Liver (tissue), 9 donors: ENCODE measurements around the gene NAE1. TPM values are rescaled to one million over a fixed set of nuclear protein-coding genes. Genes with fewer than 3 reads are reported as not detected.

Experiments
- DNase-seq: peaks from one replicate; pipeline ENCODE4 v3.0.0-alpha.2; 2017; ENCODE audit warnings: low spot score
- H3K27ac ChIP-seq, 2 donors: one replicate each; pipeline ENCODE4 v1.7.0; 2013; ENCODE audit warnings: inconsistent platforms in 2 of 2, low read length in 2 of 2, control low read depth in 1 of 2, low read depth in 1 of 2, mild to moderate bottlenecking in 1 of 2
- H3K27me3 ChIP-seq, 4 donors: one replicate each; pipeline versions ENCODE4 v1.6.1 to v1.7.0; 2013; ENCODE audit warnings: low read length in 3 of 4, inconsistent platforms in 1 of 4, mild to moderate bottlenecking in 1 of 4, moderate library complexity in 1 of 4; ENCODE audit not compliant: control insufficient read depth in 4 of 4, insufficient read depth in 4 of 4
- H3K36me3 ChIP-seq, 4 donors: one replicate each; pipeline versions ENCODE4 v1.6.1 to v1.7.0; 2013; ENCODE audit warnings: low read length in 3 of 4, mild to moderate bottlenecking in 3 of 4, low read depth in 1 of 4, moderate library complexity in 1 of 4; ENCODE audit not compliant: control insufficient read depth in 4 of 4, insufficient read depth in 3 of 4
- H3K4me1 ChIP-seq, 4 donors: one replicate each; pipeline versions ENCODE4 v1.6.1 to v1.7.0; 2013; ENCODE audit warnings: low read length in 3 of 4, mild to moderate bottlenecking in 3 of 4, moderate library complexity in 1 of 4; ENCODE audit not compliant: control insufficient read depth in 4 of 4, insufficient read depth in 4 of 4
- H3K4me3 ChIP-seq, 3 donors: one replicate each; pipeline versions ENCODE4 v1.6.1 to v1.7.0; 2013; ENCODE audit warnings: low read length in 3 of 3, control low read depth in 1 of 3, low read depth in 1 of 3, mild to moderate bottlenecking in 1 of 3
- H3K9ac ChIP-seq, 2 donors: one replicate each; pipeline ENCODE4 v1.7.0; 2013; ENCODE audit warnings: low read length in 2 of 2, mild to moderate bottlenecking in 2 of 2, moderate library complexity in 2 of 2, control low read depth in 1 of 2, low read depth in 1 of 2
- H3K9me3 ChIP-seq, 4 donors: one replicate each; pipeline versions ENCODE4 v1.6.1 to v1.7.0; 2013; ENCODE audit warnings: low read length in 3 of 4; ENCODE audit not compliant: control insufficient read depth in 4 of 4
- ATF3 ChIP-seq: IDR thresholded peaks from 2 replicates; pipeline ENCODE4 v1.6.1; 2016; ENCODE audit warnings: antibody characterized with exemption
- CTCF ChIP-seq: fragments of 150-350 bp; IDR thresholded peaks from 2 replicates; pipeline ENCODE4 v1.5.1; 2017; ENCODE audit warnings: improper control_type of control experiment, low read depth, low read length; ENCODE audit not compliant: missing input control
- EGR1 ChIP-seq, 2 donors: IDR thresholded peaks; 2 replicates each; pipeline ENCODE4 v1.6.1; 2016 to 2018; ENCODE audit warnings: antibody characterized with exemption in 2 of 2, low read depth in 2 of 2
- FOXA1 ChIP-seq: IDR thresholded peaks from 2 replicates; pipeline ENCODE4 v1.6.1; 2016; ENCODE audit warnings: antibody characterized with exemption
- FOXA2 ChIP-seq: IDR thresholded peaks from 2 replicates; pipeline ENCODE4 v1.6.1; 2016; ENCODE audit warnings: antibody characterized with exemption
- GABPA ChIP-seq, 2 donors: IDR thresholded peaks in 1 of 2; conservative IDR thresholded peaks in 1 of 2; 2 replicates each; pipeline ENCODE4 v1.6.1; 2016; ENCODE audit warnings: antibody characterized with exemption in 2 of 2, mild to moderate bottlenecking in 1 of 2, moderate library complexity in 1 of 2
- HNF4A ChIP-seq, 2 donors: conservative IDR thresholded peaks; 2 replicates each; pipeline ENCODE4 v1.6.1; 2016; ENCODE audit warnings: antibody characterized with exemption in 2 of 2, mild to moderate bottlenecking in 2 of 2
- HNF4G ChIP-seq: IDR thresholded peaks from 2 replicates; pipeline ENCODE4 v1.6.1; 2016; ENCODE audit warnings: antibody characterized with exemption
- JUND ChIP-seq, 2 donors: IDR thresholded peaks; 2 replicates each; pipeline ENCODE4 v1.6.1; 2016; ENCODE audit warnings: antibody characterized with exemption in 2 of 2
- MAX ChIP-seq: IDR thresholded peaks from 2 replicates; pipeline ENCODE4 v1.6.1; 2016; ENCODE audit warnings: antibody characterized with exemption
- NR2F2 ChIP-seq: IDR thresholded peaks from 2 replicates; pipeline ENCODE4 v1.6.1; 2016; ENCODE audit warnings: antibody characterized with exemption
- RAD21 ChIP-seq, 2 donors: IDR thresholded peaks; 2 replicates each; pipeline ENCODE4 v1.6.1; 2016; ENCODE audit warnings: antibody characterized with exemption in 2 of 2, mild to moderate bottlenecking in 2 of 2
- RXRA ChIP-seq, 2 donors: IDR thresholded peaks; 2 replicates each; pipeline ENCODE4 v1.6.1; 2017 to 2018; ENCODE audit warnings: antibody characterized with exemption in 2 of 2, mild to moderate bottlenecking in 1 of 2
- SP1 ChIP-seq: IDR thresholded peaks from 2 replicates; pipeline ENCODE4 v1.6.1; 2018; ENCODE audit warnings: antibody characterized with exemption, mild to moderate bottlenecking
- TAF1 ChIP-seq: conservative IDR thresholded peaks from 2 replicates; pipeline ENCODE4 v1.6.1; 2016; ENCODE audit warnings: antibody characterized with exemption, mild to moderate bottlenecking
- YY1 ChIP-seq: IDR thresholded peaks from 2 replicates; pipeline ENCODE4 v1.6.1; 2016; ENCODE audit warnings: antibody characterized with exemption, mild to moderate bottlenecking
- ZBTB33 ChIP-seq: IDR thresholded peaks from 2 replicates; pipeline ENCODE4 v1.6.1; 2016; ENCODE audit warnings: antibody characterized with exemption
- WGBS: extraction: QIAGEN DNeasy Blood & Tissue Kit; methylation state at CpG from one replicate; pipeline ENCODE4 v1.1.7; 2013; 5-methylcytosine and 5-hydroxymethylcytosine counted together
- polyA plus RNA-seq, 2 donors: library from polyadenylated mRNA; stranded (reverse) in 1 of 2; unstranded in 1 of 2; fragments of 200-250 nt in 1 of 2; fragments of >200 nt in 1 of 2; fragmentation: Nextera tagmentation in 1 of 2; extraction: Ambion mirVana in 1 of 2; gene quantifications; one replicate each; pipeline versions ENCODE4 v1.2.1 to v1.2.3, GENCODE V29; 2013 to 2015
- total RNA-seq, 2 donors: library from RNA; depleted of rRNA; stranded (reverse); fragments of >200 nt; gene quantifications; one replicate each; pipeline ENCODE4 v1.2.3, GENCODE V29; 2014
- donor health status: healthy.
- donor health status: healthy.
- donor health status: healthy.
- donor health status: healthy.
- donor health status: healthy.

NAE1 gene
- total and polyA plus RNA-seq, 4 donors, result 12.3 to 26.4 (median 23.9) TPM

- TF ChIP-seq RXRA (IDR thresholded peaks at IDR 0.05) (no peak), RAD21 (IDR thresholded peaks at IDR 0.05) (peak; percentile 66 to 82), ATF3 (no peak), TAF1 (no peak), SP1 (peak; percentile 43), CTCF (peak; percentile 78), JUND (IDR thresholded peaks at IDR 0.05) (peak in 1 of 2 donors; percentile 29), MAX (peak; percentile 29), HNF4G (no peak)
- peaks cover 0 to 10% (median 5%) of the 10 kb centered on the region in 4 donors for H3K4me1 ChIP-seq
- no peaks in the 10 kb centered on the region for H3K9me3 ChIP-seq
- 7% methylated on average over 39 of the region's 39 CpGs for WGBS
- H3K36me3 ChIP-seq, result no peaks in the 10 kb centered on the region
- H3K9ac ChIP-seq, result no peak overlapping the region
- no peak overlapping the region for H3K27ac ChIP-seq
- peak; percentile 86 for DNase-seq
- peak overlapping the region in 2 of 3 donors; percentile 15 to 42 for H3K4me3 ChIP-seq
- H3K27me3 ChIP-seq, result no peaks in the 10 kb centered on the region
Measured at GRCh38 chr16:66872943-66873684, 42.3 kb upstream of the NAE1 start.

GRCh38 chr16:66872559-66872942 lies 41.8 kb upstream of the NAE1 start:
- TF ChIP-seq NR2F2, result no peak
- no peak for TF ChIP-seq CTCF
- TF ChIP-seq RAD21 (IDR thresholded peaks at IDR 0.05), result no peak
- TF ChIP-seq HNF4A (conservative IDR thresholded peaks at IDR 0.05), result no peak
- no peak for TF ChIP-seq ZBTB33
- no peak for TF ChIP-seq FOXA1
- no peak for TF ChIP-seq EGR1 (IDR thresholded peaks at IDR 0.05; ENCODE audit: low read depth in 2 of 2)
- no peak for TF ChIP-seq MAX
- TF ChIP-seq FOXA2, result no peak
- TF ChIP-seq RXRA (IDR thresholded peaks at IDR 0.05), result no peak
- no peak for TF ChIP-seq ATF3
- TF ChIP-seq YY1, result no peak
- TF ChIP-seq TAF1, result no peak
- TF ChIP-seq HNF4G, result no peak
- no peak for TF ChIP-seq SP1
- TF ChIP-seq GABPA (IDR thresholded peaks at IDR 0.05 in 1 of 2, conservative IDR thresholded peaks at IDR 0.05 in 1 of 2), result no peak
- H3K27me3 ChIP-seq, result no peaks in the 10 kb centered on the region
- DNase-seq, result no peak
- 70% methylated on average over 4 of the region's 4 CpGs for WGBS
- H3K9ac ChIP-seq, result no peak overlapping the region
- no peaks in the 10 kb centered on the region for H3K9me3 ChIP-seq
- H3K4me1 ChIP-seq, result peaks cover 0 to 9% (median 3%) of the 10 kb centered on the region in 4 donors
- H3K4me3 ChIP-seq, result peak overlapping the region in 1 of 3 donors; percentile 15
- no peaks in the 10 kb centered on the region for H3K36me3 ChIP-seq
- H3K27ac ChIP-seq, result no peak overlapping the region
